ENCODE measurements around the gene GDF2.
A peak's percentile ranks its signal among the peaks of the same experiment; 100 is the strongest.

GRCh38 chr10:47340608-47341170 lies 18.4 kb downstream of the GDF2 start:
- TF ChIP-seq, protein P1, sequence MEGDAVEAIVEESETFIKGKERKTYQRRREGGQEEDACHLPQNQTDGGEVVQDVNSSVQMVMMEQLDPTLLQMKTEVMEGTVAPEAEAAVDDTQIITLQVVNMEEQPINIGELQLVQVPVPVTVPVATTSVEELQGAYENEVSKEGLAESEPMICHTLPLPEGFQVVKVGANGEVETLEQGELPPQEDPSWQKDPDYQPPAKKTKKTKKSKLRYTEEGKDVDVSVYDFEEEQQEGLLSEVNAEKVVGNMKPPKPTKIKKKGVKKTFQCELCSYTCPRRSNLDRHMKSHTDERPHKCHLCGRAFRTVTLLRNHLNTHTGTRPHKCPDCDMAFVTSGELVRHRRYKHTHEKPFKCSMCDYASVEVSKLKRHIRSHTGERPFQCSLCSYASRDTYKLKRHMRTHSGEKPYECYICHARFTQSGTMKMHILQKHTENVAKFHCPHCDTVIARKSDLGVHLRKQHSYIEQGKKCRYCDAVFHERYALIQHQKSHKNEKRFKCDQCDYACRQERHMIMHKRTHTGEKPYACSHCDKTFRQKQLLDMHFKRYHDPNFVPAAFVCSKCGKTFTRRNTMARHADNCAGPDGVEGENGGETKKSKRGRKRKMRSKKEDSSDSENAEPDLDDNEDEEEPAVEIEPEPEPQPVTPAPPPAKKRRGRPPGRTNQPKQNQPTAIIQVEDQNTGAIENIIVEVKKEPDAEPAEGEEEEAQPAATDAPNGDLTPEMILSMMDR (IDR thresholded peaks at IDR 0.05) = peak; percentile 65 to 98 (median 92)
- no peak for TF ChIP-seq POLR2A (IDR thresholded peaks at IDR 0.05)

Measured in esophagus squamous epithelium (tissue), 4 donors.